ENCODE data around the gene TNNC1. TPM values are rescaled to one million over a fixed set of nuclear protein-coding genes. Genes with fewer than 3 reads are reported as not detected.

TNNC1 gene
- total RNA-seq, 1 donor from 2014 or later: 8,054 TPM

DNA sequence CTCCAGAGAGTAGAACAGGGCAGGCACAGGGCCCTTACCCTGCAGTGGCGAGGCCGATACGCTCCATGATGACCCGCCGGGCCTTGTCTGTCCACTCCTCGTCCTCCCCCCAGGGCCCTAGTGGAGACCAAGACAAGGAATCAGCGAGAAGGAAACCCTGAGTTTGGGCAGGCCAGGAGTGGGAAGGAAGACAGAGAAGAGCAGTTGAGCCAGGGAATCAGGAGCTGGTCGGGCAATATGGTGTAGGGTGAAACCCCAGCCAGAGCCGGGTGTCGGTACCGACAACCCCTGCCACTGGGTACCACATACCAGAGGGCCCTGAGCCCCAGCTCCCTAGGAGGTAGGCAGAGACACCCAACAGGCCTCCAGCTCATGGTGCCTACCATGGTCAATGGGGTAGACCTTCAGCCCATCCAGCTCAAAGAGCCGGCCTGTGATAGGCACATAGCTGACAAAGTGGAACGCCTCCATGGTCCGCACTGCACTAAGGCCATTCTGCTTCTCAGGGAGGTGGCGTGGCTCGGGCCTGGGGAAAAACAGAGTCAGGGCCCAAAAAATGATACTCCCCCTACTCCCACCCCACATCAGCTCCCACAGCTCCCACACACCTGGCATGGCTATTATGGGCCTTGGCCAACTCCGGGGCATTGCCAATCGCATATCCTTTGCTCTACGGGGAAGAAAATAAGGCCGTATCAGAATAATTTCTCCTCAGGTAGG lies 46.9 kb downstream of the TNNC1 start:
- intact Hi-C loops (cut with DNase I): loop anchor here (5.0 to 10.0 kb wide), 2 partner anchors 120 to 638 kb away; partner anchors contain the start of genes GLYCTK and SFMBT1
- DNase-seq (ENCODE audit: low spot score): peak; percentile 64

DNA sequence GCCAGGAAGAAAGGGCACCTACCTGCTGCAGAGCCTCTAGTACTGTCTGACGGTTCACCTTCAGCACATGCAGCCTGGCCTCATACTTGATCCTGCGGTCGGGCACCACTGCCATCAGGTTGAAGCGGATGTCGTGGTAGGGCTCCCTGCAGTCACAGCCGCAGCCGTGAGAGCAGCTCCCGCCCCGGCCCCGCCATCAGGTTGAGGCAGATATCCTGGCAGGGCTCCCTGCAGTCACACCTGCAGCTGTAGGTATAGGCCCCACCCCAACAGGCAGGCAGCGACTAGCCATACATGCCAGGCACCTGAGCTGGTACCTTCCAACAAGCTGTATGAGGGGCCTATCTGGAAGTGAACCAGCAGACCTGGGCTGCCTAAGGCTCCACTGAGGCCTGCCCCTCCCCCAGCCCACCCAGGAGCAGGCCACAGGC lies 47.6 kb downstream of the TNNC1 start:
- peak; percentile 67 for DNase-seq (ENCODE audit: low spot score)
- intact Hi-C loops (cut with DNase I): loop anchor here (5.0 to 10.0 kb wide), 2 partner anchors 119 to 639 kb away; partner anchors contain the start of genes GLYCTK and SFMBT1

DNA sequence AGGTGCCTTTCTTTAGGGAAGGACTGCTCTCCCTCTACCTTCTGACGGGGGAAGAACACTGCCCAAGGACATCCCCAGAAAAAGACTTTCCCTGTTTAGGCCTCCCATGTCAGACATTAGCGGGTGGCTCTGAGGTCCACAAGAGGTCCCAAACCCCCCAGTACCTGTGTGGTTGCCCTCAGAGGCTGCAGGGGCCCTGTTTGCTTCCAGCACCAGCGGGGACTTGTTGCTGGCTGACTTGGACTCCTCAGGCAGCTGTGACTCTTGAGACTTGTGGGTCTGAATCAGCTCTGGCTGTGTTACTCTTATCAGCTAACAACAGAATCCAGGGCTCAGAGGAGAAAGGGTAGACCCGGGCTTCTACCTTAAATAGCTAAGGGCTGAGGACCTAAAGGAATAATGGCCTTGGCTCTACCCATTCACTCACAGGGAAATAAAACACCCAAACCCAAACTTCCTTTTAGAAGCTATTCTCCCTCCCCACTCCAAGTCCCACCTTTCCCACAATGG lies 48.2 kb downstream of the TNNC1 start:
- intact Hi-C loops (cut with DNase I): loop anchor here (5.0 to 10.0 kb wide), 2 partner anchors 118 to 639 kb away; partner anchors contain the start of genes GLYCTK and SFMBT1
- no peak for DNase-seq (ENCODE audit: low spot score)

DNA sequence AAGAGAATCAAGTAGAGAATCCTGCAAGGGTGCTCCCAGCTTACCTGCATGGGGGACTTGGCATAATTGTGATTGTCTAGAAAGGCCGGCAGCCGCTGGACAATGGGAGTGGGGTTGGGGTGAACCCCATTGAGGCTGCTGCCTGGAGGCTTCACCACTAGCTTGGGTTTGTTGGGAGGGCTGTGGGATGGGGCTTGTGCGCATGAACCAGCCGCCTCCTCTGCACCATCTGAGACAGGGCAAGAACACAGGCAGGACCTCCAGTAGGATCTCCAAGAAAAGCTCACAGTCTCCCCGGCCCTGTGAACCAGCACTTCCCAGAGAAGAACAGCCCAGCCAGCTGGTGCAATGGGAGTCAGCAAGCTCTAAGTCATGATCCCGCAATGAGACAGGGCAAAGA lies 48.8 kb downstream of the TNNC1 start:
- peak; percentile 51 for DNase-seq (ENCODE audit: low spot score)
- intact Hi-C loops (cut with DNase I): loop anchor here (5.0 to 10.0 kb wide), 2 partner anchors 118 to 640 kb away; partner anchors contain the start of genes GLYCTK and SFMBT1

DNA sequence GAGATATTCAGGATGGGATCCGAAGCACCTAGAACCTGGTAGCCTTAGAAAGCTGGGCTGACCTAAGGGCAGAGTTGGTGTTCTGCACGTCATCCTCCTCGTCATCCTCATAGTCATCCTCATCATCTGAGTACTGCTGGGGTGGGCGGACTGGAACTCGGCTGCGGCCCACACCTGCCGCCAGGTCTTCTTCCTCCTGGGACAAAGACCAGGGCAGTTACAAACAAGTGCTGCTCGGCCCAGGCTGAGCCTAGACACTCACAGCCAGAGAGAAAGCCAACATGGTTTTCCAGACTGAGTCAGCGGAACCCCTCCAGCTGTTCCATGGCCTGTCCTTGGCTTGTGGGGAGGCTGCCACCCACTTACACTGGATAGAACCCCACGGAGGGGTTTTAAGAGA lies 49.5 kb downstream of the TNNC1 start:
- DNase-seq (ENCODE audit: low spot score): peak; percentile 58
- intact Hi-C loops (cut with DNase I): loop anchor here (10.0 kb wide), 1 partner anchor 640 kb away; the partner anchor contains the start of gene SFMBT1

DNA sequence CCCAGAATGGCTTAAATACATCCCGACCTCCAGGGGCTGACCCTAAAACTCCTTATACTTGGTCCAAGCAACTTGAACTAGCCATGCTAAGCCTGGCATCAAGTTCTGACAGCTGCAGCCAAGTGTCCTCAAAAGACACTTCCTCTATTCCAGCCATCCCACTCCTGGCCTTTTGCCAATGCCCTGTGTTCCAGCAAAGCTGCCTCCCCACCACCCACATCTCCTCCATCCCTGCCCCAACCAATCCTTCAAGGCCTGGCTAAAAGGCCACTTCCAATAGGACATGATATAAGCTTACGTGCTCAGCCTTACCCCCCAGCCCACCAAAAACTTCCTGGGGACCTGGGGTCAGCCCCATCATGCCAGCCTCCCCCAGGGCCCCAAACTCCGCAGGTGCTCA lies 49.9 kb downstream of the TNNC1 start:
- intact Hi-C loops (cut with DNase I): loop anchor here (10.0 kb wide), 1 partner anchor 641 kb away; the partner anchor contains the start of gene SFMBT1
- peak; percentile 47 for DNase-seq (ENCODE audit: low spot score)

DNA sequence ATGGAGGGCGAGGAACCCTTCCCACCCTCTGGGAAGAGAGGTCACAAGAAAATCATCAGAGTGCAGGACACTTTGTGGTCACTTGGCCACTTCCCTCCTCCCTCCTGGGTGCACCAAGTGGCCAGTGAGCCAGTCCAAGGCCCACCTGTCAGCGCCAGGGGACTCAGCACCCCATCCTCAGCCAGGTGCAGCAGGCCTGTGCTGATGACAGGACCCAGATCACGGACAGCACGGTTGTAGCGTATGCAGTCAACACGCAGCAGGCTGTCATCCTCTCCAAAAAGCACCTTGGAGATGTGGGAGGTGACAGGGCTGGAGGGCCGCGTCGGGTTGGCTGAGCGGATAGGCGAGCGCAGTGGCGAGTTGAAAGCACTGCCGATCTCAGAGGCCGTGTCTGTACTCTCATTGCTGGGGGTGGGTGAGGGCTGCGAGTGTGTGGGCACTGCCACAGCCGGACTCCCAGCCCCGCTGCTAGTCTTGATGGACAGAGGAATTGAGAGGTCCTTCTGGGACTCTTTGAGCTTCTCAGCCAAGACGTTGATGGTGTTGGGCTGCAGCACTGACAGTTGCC lies 50.5 kb downstream of the TNNC1 start:
- intact Hi-C loops (cut with DNase I): loop anchor here (10.0 kb wide), 1 partner anchor 641 kb away; the partner anchor contains the start of gene SFMBT1
- DNase-seq (ENCODE audit: low spot score): peak; percentile 73

DNA sequence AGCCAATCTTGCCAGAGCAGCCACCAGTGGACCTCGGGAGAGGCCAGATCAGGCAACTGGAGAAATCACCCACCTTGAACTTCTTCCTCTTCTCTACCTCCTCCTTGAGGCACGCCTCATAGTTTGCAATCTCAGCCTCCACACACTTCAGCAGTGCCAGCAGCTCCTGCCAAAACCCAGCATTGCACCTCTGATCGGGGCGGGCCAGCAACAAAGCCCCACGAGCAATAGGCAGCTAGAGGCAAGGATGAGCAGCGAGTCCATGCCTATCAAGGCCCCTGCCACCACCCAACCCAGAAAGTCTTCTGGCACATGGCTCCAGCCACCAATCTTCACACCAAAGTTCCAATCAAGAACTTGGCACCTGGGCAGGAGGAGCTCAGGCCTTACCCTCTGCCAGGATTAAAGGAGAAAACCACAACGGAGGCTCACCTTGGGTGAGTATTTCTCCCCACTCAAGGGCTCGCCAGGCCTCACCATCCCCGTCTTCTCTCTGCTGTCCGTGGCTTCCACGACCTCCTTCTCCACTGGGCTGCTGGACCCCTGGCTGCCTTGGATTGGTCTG lies 51.1 kb downstream of the TNNC1 start:
- peak; percentile 61 for DNase-seq (ENCODE audit: low spot score)

DNA sequence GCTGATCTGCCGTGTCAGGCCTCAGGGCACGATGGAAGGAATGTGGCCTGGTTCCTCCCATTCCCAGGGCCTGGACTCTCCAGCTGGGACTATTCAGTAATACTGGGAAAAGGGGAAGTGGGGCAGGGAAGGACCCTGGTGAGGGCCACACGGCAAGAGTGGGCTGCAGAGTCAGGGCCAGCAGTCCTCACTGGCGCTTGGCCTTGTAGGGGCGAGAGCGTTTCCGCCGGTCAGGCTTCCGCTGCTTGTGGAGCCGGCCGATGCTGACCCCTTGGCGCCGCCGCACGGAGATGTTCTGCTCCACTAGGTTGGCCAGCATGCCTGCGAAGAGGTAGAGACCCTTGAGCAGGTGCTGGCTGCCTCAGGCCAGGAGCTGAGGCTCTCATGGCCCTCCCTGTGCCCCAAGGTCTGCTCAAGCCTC lies 51.7 kb downstream of the TNNC1 start:
- no peak for DNase-seq (ENCODE audit: low spot score)

More for the DNA sequence above, 51.1 kb downstream of the TNNC1 start:
- intact Hi-C loops (cut with DNase I): loop anchor here (10.0 kb wide), 1 partner anchor 642 kb away; the partner anchor contains the start of gene SFMBT1

DNA sequence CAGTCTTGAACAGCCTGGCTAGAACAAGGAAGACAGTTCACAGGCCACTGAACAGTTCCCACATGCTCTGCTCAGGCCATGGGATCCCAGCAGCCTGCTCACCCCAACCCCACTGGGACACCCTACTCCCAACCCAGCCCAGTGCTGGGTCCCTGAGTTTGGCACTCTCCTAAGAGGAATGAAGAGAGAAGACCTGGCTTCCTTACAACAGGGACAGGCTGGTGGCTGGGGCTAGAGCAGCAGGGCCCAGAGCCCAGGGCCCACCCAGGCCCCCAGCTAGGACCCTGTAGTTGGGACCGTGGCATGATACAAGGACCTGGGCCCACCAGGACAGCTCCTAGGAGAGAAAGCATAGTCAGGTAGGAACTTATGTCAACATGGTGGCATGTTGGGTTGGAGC lies 52.3 kb downstream of the TNNC1 start:
- intact Hi-C loops (cut with DNase I): loop anchor here (10.0 kb wide), 1 partner anchor 643 kb away; the partner anchor contains the start of gene SFMBT1
- peak; percentile 41 for DNase-seq (ENCODE audit: low spot score)

More for the DNA sequence above, 51.7 kb downstream of the TNNC1 start:
- intact Hi-C loops (cut with DNase I): loop anchor here (10.0 kb wide), 1 partner anchor 643 kb away; the partner anchor contains the start of gene SFMBT1

Other genes with a start within 250 kb of the TNNC1 start
- gene TLR9, start 228.4 kb downstream of the TNNC1 start, total RNA-seq: 0.16 TPM
- gene TWF2, start 214.9 kb downstream of the TNNC1 start, total RNA-seq: 69.5 TPM
- gene PPM1M, start 208.3 kb downstream of the TNNC1 start, total RNA-seq: 8.9 TPM
- gene WDR82, start 175.4 kb downstream of the TNNC1 start, total RNA-seq: 69.7 TPM
- gene GLYCTK, start 166.2 kb downstream of the TNNC1 start, total RNA-seq: 6.4 TPM
- gene DNAH1, start 137.7 kb downstream of the TNNC1 start, total RNA-seq: 4.2 TPM
- gene BAP1, start 44.0 kb downstream of the TNNC1 start, total RNA-seq: 53.0 TPM
- 17.5 TPM for gene PHF7, start 43.4 kb downstream of the TNNC1 start, total RNA-seq
- 15.3 TPM for gene SEMA3G, start 8.9 kb downstream of the TNNC1 start, total RNA-seq
- gene NISCH, start 1.6 kb upstream of the TNNC1 start, total RNA-seq: 59.1 TPM
- 52.2 TPM for gene STAB1, start 41.3 kb upstream of the TNNC1 start, total RNA-seq
- 58.2 TPM for gene NT5DC2, start 79.8 kb upstream of the TNNC1 start, total RNA-seq
- gene UQCC5, start 82.6 kb upstream of the TNNC1 start, total RNA-seq: 52.9 TPM
- 50.2 TPM for gene PBRM1, start 231.9 kb upstream of the TNNC1 start, total RNA-seq
- 29.1 TPM for gene GNL3, start 232.0 kb upstream of the TNNC1 start, total RNA-seq

Measured in cardiac septum (tissue), 1 donor.